HUES64 (cell line): ENCODE results near the gene CDH2. TPM values are rescaled to one million over a fixed set of nuclear protein-coding genes. Genes with fewer than 3 reads are reported as not detected.

ENCODE experiments used
- H3K27ac ChIP-seq: 2 replicates; pipeline ENCODE4 v1.7.0; 2013; ENCODE audit warnings: low read depth, low read length, inconsistent platforms
- H3K27me3 ChIP-seq: 2 replicates; pipeline ENCODE4 v1.6.1; 2013; ENCODE audit warnings: mild to moderate bottlenecking, low read length; ENCODE audit not compliant: insufficient read depth
- H3K36me3 ChIP-seq: 2 replicates; pipeline ENCODE4 v1.6.1; 2013; ENCODE audit warnings: mild to moderate bottlenecking, low read length; ENCODE audit not compliant: insufficient read depth
- H3K4me1 ChIP-seq: 2 replicates; pipeline ENCODE4 v1.6.1; 2013; ENCODE audit warnings: mild to moderate bottlenecking, low read length, moderate library complexity; ENCODE audit not compliant: insufficient read depth
- H3K4me3 ChIP-seq: 2 replicates; pipeline ENCODE4 v1.5.1; 2013; ENCODE audit warnings: mild to moderate bottlenecking, low read length, moderate library complexity
- H3K9ac ChIP-seq: 2 replicates; pipeline ENCODE4 v1.6.1; 2013; ENCODE audit warnings: mild to moderate bottlenecking, low read depth, low read length
- H3K9me3 ChIP-seq: 2 replicates; pipeline ENCODE4 v1.6.1; 2013; ENCODE audit warnings: low read depth, low read length; ENCODE audit not compliant: insufficient read depth
- WGBS: fragments of 150-250, 120-280 bp; methylation state at CpG from one replicate; pipeline ENCODE4 v1.1.7; 2013; ENCODE audit warnings: missing lambda C conversion rate; 5-methylcytosine and 5-hydroxymethylcytosine counted together
- polyA plus RNA-seq, 2 experiments: library from polyadenylated mRNA; stranded (reverse); fragments of 50-300 nt; gene quantifications; one replicate each; pipeline ENCODE4 v1.2.3, GENCODE V29; 2013

The CDH2 gene
- 88.9 TPM for polyA plus RNA-seq (2013, experiment 1 of 2)
- 101 TPM for polyA plus RNA-seq (2013, experiment 2 of 2)

GRCh38 chr18:28176948-28177827, at the start of gene CDH2:
Gene CDH2, minus strand, starts transcription at chr18:28177130. Its CDS starts 108 bp downstream, at chr18:28177022.
- no peaks in the 10 kb centered on the region for H3K9me3 ChIP-seq
- peaks cover 48% of the 10 kb centered on the region for H3K27me3 ChIP-seq
- H3K9ac ChIP-seq = peak within 1 kb of the TSS; percentile 78
- peak within 1 kb of the TSS; percentile 86 for H3K27ac ChIP-seq
- no peaks in the 10 kb centered on the region; the same call in 1 of the 2 replicates for H3K36me3 ChIP-seq
- WGBS = under 1% methylated on average over 105 of the region's 105 CpGs
- peaks cover 57% of the 10 kb centered on the region for H3K4me1 ChIP-seq
- peak within 1 kb of the TSS; percentile 83 for H3K4me3 ChIP-seq

GRCh38 chr18:28212060-28212459, 35.1 kb upstream of the CDH2 start:
- Histone ChIP-seq H3K4me3 (no peak overlapping the region), H3K9ac (no peak overlapping the region), H3K4me1 (no peaks in the 10 kb centered on the region), H3K9me3 (no peaks in the 10 kb centered on the region), H3K36me3 (no peaks in the 10 kb centered on the region), H3K27me3 (no peaks in the 10 kb centered on the region), H3K27ac (no peak overlapping the region)
- 95% methylated on average over 2 of the region's 3 CpGs for WGBS

DNA sequence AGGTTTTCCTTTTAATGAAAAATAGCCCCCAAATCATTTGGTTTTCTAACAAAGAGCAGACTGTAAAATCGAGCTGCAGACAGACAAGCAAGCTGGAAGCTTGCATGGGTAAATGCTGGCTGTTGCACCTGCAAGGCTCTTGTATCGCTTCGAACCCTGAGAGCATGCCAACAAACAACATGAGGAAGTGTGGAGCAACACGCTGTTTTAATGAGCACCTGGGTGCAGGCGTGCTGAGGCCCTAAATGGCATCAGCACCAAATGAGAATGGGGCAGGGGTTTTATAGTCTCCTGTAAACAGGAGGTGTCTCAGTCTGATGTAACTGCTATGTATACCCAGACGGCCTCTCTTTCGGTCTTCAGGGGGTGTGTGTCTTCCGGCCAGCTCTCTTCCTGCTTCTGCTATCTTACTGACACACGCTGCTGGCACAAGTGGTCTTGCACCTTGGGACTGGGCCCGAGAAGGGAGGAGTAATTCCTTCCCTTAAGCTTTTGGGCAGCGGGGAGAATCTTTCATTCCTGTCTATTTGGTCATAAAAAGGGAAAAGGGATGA, 31.9 kb upstream of the CDH2 start:
- 92% methylated on average over 10 of the region's 11 CpGs for WGBS

GRCh38 chr18:28208268-28208667, 31.3 kb upstream of the CDH2 start:
- H3K36me3 ChIP-seq = no peaks in the 10 kb centered on the region
- no peaks in the 10 kb centered on the region for H3K27me3 ChIP-seq
- H3K9me3 ChIP-seq = no peaks in the 10 kb centered on the region
- H3K4me3 ChIP-seq = no peak overlapping the region
- no peaks in the 10 kb centered on the region for H3K4me1 ChIP-seq
- H3K27ac ChIP-seq = no peak overlapping the region
- no peak overlapping the region for H3K9ac ChIP-seq
- WGBS = 89% methylated on average over 1 of the region's 1 CpG

More for the DNA sequence above, 31.9 kb upstream of the CDH2 start:
- H3K4me3 ChIP-seq = no peak overlapping the region
- no peaks in the 10 kb centered on the region for H3K27me3 ChIP-seq
- H3K4me1 ChIP-seq = no peaks in the 10 kb centered on the region
- no peaks in the 10 kb centered on the region for H3K9me3 ChIP-seq
- no peak overlapping the region for H3K9ac ChIP-seq
- H3K27ac ChIP-seq = no peak overlapping the region
- H3K36me3 ChIP-seq = no peaks in the 10 kb centered on the region

DNA sequence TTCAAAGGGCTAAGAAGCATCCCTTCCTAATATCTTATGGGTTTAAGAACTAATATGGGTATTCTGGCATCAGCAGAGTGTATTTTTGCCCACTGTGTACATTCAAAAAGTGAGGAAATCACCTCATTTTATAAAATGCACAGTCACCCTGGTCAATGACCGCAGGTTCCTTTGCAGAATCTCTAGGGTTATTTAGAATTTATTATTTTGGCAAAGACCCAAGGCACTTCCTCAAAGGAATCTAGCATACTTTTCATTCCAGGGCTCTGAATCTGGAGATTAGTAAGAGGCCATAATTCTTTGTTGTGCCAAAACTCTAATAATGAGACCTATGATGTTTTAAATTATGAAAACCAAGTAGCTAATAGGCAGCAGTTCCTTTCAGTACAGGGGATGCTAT, 27.2 kb upstream of the CDH2 start:
- no peak overlapping the region for H3K27ac ChIP-seq
- no peak overlapping the region for H3K4me3 ChIP-seq
- no peaks in the 10 kb centered on the region for H3K4me1 ChIP-seq
- H3K27me3 ChIP-seq = no peaks in the 10 kb centered on the region
- no peaks in the 10 kb centered on the region for H3K36me3 ChIP-seq
- WGBS = no CpG with 5 or more reads among the region's 1 CpG
- no peaks in the 10 kb centered on the region for H3K9me3 ChIP-seq
- H3K9ac ChIP-seq = no peak overlapping the region

DNA sequence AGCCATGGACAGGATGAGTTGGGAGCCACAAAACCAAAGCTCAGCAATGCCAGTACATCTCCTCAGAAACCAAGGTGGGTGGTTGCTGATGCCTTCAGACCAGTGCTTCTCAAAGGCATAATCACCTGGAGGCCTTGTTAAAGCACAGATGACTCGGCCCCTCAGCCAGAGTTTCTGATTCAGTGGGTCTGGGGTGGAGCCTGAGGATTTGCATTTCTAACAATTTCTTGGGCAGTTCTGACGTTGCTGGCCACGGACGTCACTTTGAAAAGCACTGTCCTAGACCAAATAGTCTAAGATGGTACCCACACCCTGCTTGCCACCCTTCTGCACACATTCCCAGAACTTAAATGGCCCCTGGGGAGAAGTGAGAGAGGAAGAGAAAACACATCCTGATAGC, 24.1 kb upstream of the CDH2 start:
- no peaks in the 10 kb centered on the region for H3K27me3 ChIP-seq
- no peak overlapping the region for H3K4me3 ChIP-seq
- 93% methylated on average over 4 of the region's 4 CpGs for WGBS
- H3K9ac ChIP-seq = no peak overlapping the region
- no peaks in the 10 kb centered on the region for H3K36me3 ChIP-seq
- H3K9me3 ChIP-seq = no peaks in the 10 kb centered on the region
- H3K27ac ChIP-seq = no peak overlapping the region
- no peaks in the 10 kb centered on the region for H3K4me1 ChIP-seq

DNA sequence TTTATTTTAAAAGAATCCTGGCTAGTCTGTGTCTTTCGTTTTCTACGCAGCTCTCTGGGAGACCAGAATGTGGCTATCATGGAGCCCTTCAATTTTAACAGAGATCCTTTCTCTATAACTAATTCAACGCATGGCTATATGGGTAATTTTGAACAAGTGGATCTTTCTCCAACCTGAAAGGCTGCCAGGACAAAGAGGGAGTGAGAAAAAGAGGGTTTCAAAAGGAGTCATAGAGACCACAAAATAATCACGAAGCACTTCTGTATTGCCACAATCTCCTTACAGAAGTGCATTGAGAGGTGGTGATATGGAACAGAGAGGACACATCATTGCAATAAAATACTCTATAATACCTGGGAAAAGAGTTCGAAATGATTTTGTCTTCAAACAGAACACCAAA, 21.7 kb upstream of the CDH2 start:
- H3K4me1 ChIP-seq = no peaks in the 10 kb centered on the region
- H3K4me3 ChIP-seq = no peak overlapping the region
- H3K27me3 ChIP-seq = no peaks in the 10 kb centered on the region
- WGBS = 98% methylated on average over 4 of the region's 5 CpGs
- H3K36me3 ChIP-seq = no peaks in the 10 kb centered on the region
- no peak overlapping the region for H3K9ac ChIP-seq
- H3K9me3 ChIP-seq = no peaks in the 10 kb centered on the region
- no peak overlapping the region for H3K27ac ChIP-seq

- H3K4me3 ChIP-seq = no peak overlapping the region
- 94% methylated on average over 4 of the region's 6 CpGs for WGBS
- no peaks in the 10 kb centered on the region for H3K4me1 ChIP-seq
- H3K27me3 ChIP-seq = no peaks in the 10 kb centered on the region
- H3K9ac ChIP-seq = no peak overlapping the region
- no peaks in the 10 kb centered on the region for H3K36me3 ChIP-seq
- H3K9me3 ChIP-seq = no peaks in the 10 kb centered on the region
- H3K27ac ChIP-seq = no peak overlapping the region
Measured at GRCh38 chr18:28193177-28193778, 16.3 kb upstream of the CDH2 start.

GRCh38 chr18:28189400-28190239, 12.7 kb upstream of the CDH2 start:
- no peaks in the 10 kb centered on the region; the same call in 1 of the 2 replicates for H3K4me1 ChIP-seq
- H3K4me3 ChIP-seq = no peak overlapping the region
- WGBS = 56% methylated on average over 4 of the region's 5 CpGs
- H3K27me3 ChIP-seq = no peaks in the 10 kb centered on the region
- no peaks in the 10 kb centered on the region for H3K36me3 ChIP-seq
- H3K9ac ChIP-seq = no peak overlapping the region
- H3K27ac ChIP-seq = no peak overlapping the region
- H3K9me3 ChIP-seq = no peaks in the 10 kb centered on the region

GRCh38 chr18:28185121-28185520, 8.2 kb upstream of the CDH2 start:
- Histone ChIP-seq H3K27ac (no peak overlapping the region), H3K9ac (no peak overlapping the region), H3K36me3 (no peaks in the 10 kb centered on the region), H3K4me1 (peaks cover 29% of the 10 kb centered on the region), H3K9me3 (no peaks in the 10 kb centered on the region), H3K27me3 (peaks cover 2% of the 10 kb centered on the region; the same call in 1 of the 2 replicates), H3K4me3 (no peak overlapping the region)
- WGBS = 88% methylated on average over 3 of the region's 3 CpGs
